DND-41 (cell line): Measurements from ENCODE around the gene RNF149.

Experiments
- EZH2 ChIP-seq: IDR thresholded peaks from 3 replicates; pipeline ENCODE4 v1.6.1; 2012; ENCODE audit warnings: borderline replicate concordance, low read depth, mild to moderate bottlenecking, moderate library complexity, low read length, inconsistent platforms; ENCODE audit not compliant: severe bottlenecking
- TF ChIP-seq, protein P1 (sequence below): IDR thresholded peaks from 2 replicates; pipeline ENCODE4 v1.5.1; 2012; ENCODE audit warnings: borderline replicate concordance, low read length, moderate library complexity, mild to moderate bottlenecking; ENCODE audit not compliant: poor library complexity, severe bottlenecking; ENCODE audit errors: extremely low read depth

DNA sequence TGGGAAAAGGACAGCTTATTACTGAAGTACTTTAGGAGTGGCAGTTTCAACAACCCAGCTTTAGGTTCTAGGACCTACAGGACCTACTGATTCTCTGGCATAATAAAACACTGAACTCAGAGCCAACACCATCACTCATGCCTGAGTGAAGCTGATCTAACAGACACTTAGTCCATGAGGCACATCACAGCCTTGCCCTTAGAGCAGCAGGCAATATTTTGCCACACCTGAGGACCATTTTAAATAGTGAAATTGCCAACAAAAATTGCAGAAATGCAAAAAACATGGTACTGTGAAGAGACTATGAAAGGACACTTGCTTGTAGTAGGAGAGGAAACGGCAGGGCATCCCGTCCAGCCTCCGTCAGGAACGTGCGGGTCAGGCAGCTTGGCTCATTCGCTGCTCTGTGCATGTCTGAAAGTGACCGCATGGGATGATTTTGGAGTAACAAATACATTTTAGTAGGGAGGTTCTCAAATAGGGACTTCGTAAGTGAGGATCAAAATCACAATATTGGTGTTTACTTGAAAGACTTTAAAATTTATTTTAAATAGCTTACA is 37.7 kb downstream of the RNF149 start:
- TF ChIP-seq, protein P1, sequence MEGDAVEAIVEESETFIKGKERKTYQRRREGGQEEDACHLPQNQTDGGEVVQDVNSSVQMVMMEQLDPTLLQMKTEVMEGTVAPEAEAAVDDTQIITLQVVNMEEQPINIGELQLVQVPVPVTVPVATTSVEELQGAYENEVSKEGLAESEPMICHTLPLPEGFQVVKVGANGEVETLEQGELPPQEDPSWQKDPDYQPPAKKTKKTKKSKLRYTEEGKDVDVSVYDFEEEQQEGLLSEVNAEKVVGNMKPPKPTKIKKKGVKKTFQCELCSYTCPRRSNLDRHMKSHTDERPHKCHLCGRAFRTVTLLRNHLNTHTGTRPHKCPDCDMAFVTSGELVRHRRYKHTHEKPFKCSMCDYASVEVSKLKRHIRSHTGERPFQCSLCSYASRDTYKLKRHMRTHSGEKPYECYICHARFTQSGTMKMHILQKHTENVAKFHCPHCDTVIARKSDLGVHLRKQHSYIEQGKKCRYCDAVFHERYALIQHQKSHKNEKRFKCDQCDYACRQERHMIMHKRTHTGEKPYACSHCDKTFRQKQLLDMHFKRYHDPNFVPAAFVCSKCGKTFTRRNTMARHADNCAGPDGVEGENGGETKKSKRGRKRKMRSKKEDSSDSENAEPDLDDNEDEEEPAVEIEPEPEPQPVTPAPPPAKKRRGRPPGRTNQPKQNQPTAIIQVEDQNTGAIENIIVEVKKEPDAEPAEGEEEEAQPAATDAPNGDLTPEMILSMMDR = no peak
- TF ChIP-seq EZH2 = no peak
